SU-DHL-6 (cell line): ENCODE data around the gene CRYBB1.

Source experiments
- EZH2phosphoT487 ChIP-seq: fragments of 200-600 bp; sonication (generic), shearing (Covaris generic); conservative IDR thresholded peaks from 2 replicates; pipeline ENCODE4 v1.6.1; 2018; ENCODE audit warnings: mild to moderate bottlenecking, antibody characterized with exemption, low read length, moderate library complexity, mixed read lengths
- TF ChIP-seq, protein P1 (sequence below): fragments of 200-600 bp; sonication (generic); IDR thresholded peaks from one replicate; pipeline ENCODE4 v1.5.1; 2017; ENCODE audit warnings: antibody characterized with exemption, mild to moderate bottlenecking, low read length, moderate library complexity; ENCODE audit not compliant: insufficient read depth, poor library complexity, severe bottlenecking

DNA sequence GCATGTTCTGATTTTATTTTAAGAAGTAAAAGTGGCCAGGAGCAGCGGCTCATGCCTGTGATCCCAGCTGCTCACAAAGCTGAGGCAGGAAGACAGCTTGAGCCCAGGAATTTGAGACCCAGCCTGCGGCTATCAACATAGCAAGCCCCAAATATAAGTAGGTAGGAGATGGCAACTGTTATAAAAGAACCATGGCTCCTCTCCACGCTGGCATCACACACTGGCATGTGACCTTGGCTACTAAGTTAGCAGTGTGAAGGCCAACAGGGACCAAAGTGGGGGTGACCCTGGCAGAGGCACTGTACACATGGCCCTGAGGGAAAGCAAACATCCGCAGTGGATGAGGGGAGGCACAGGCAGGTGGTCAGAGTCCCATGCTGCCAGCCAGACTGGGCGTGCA is 60.9 kb downstream of the CRYBB1 start:
- TF ChIP-seq, protein P1, sequence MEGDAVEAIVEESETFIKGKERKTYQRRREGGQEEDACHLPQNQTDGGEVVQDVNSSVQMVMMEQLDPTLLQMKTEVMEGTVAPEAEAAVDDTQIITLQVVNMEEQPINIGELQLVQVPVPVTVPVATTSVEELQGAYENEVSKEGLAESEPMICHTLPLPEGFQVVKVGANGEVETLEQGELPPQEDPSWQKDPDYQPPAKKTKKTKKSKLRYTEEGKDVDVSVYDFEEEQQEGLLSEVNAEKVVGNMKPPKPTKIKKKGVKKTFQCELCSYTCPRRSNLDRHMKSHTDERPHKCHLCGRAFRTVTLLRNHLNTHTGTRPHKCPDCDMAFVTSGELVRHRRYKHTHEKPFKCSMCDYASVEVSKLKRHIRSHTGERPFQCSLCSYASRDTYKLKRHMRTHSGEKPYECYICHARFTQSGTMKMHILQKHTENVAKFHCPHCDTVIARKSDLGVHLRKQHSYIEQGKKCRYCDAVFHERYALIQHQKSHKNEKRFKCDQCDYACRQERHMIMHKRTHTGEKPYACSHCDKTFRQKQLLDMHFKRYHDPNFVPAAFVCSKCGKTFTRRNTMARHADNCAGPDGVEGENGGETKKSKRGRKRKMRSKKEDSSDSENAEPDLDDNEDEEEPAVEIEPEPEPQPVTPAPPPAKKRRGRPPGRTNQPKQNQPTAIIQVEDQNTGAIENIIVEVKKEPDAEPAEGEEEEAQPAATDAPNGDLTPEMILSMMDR: no peak
- TF ChIP-seq EZH2phosphoT487: no peak
